ENCODE results near the gene RHOB.

RHOB gene

DNA sequence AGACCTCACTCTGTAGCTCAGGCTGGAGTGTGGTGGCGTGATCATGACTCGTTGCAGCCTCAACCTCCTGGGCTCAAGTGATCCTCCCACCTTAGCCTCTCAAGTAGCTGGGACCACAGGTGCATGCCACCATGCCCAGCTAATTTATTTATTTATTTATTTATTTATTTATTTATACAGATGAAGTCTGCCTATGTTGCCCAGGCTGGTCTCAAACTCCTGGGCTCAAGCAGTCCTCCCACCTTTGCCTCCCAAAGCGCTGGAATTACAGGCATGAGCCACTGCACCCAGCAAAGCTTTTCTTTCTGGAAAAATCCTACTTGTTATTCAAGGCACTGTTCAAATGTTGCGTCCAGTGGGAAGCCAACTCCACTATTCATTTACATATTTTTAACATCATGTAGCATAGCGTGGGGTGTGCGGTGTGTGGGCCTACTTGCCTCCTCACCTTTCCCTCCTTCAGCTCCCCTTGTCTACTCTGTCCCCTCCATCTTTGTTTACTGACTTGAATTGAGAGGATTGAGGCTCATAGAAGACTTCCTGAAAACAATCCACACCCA, 6.8 kb upstream of the RHOB start:
- TF ChIP-seq, protein P1, sequence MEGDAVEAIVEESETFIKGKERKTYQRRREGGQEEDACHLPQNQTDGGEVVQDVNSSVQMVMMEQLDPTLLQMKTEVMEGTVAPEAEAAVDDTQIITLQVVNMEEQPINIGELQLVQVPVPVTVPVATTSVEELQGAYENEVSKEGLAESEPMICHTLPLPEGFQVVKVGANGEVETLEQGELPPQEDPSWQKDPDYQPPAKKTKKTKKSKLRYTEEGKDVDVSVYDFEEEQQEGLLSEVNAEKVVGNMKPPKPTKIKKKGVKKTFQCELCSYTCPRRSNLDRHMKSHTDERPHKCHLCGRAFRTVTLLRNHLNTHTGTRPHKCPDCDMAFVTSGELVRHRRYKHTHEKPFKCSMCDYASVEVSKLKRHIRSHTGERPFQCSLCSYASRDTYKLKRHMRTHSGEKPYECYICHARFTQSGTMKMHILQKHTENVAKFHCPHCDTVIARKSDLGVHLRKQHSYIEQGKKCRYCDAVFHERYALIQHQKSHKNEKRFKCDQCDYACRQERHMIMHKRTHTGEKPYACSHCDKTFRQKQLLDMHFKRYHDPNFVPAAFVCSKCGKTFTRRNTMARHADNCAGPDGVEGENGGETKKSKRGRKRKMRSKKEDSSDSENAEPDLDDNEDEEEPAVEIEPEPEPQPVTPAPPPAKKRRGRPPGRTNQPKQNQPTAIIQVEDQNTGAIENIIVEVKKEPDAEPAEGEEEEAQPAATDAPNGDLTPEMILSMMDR (IDR thresholded peaks at IDR 0.05; ENCODE audit: low read depth, low read length, missing control alignments), result no peak
- Histone ChIP-seq H3K36me3 (replicated peaks) (no peaks in the 10 kb centered on the region), H3K27ac (no peak overlapping the region), H3K27me3 (replicated peaks) (no peaks in the 10 kb centered on the region), H3K4me3 (ENCODE audit: low read depth, low read length) (no peak overlapping the region)
- DNase-seq, result no peak
- in situ Hi-C loops (cut with HindIII; ENCODE audit: low pct_ligation_motif_present, low sequenced_read_pairs), result no loop called here

DNA sequence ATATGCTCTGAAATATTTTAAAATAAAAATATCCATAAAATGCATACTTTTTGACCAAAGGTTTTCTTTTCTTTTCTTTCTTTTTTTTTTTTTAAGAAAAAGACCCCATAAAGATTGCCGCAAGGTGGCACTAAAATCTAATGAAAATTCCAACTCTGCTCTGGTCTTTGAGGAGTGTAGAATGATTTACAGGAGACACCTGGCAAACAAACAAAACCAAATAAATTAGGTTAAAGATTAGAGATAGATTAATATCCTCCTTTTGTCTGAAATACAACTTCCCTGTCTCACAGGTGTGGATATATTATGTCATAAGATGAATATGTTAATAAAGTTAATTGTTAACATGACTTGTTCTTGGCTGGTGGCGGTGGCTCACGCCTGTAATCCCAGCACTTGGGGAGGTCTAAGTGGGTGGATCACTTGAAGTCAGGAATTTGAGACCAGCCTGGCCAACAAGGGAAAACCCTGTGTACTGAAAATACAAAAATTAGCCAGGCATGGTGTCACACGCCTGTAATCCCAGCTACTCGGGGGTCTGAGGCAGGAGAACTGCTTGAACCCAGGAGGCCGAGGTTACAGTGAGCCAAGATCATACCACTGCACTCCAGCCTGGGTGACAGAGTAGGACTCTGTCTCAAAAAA, 3.5 kb upstream of the RHOB start:
- no peaks in the 10 kb centered on the region for H3K27me3 ChIP-seq (replicated peaks)
- DNase-seq, result no peak

DNA sequence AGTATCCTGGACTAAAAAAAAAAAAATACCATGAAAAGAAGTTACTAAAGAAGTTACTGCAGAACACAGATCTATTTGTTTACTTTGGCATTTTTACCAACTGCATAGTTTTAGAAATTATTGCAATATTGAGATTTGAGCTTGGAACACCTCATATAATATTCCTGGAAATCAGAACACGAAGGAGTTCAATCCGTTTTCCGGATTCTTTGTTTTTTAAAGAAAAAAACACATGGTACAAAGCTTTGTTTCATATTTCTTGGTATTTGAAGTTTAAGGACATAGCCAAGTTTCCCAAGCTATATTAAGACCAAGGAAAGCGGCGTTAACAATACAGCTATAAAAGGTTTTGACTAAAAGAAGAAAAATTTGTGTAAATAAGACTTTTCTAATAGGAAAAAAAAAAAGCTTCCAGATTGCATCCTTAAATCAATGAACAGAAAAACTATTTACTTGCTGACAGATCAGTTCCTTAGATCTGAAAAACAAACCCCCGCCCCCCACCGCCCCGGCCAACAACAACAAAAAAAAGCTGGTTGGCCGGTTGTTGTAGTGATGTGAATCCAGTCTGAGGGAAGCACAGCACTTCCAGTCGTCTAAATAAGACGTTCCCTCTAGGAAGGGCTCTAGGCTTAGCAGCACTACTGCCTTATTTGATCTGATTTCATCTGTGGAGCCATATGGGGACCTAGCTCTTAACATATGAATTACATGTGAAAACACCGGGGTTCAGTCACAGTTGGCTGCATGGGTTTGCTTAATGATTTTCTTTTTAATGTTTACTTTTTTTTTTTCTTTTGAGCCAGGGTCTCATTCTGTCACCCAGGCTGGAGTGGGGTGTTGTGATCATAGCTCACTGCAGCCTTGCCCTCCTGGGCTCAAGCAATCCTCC, 2.5 kb upstream of the RHOB start:
- H3K27me3 ChIP-seq (replicated peaks), result no peaks in the 10 kb centered on the region
- in situ Hi-C loops (cut with HindIII; ENCODE audit: low pct_ligation_motif_present, low sequenced_read_pairs), result no loop called here
- H3K27ac ChIP-seq, result no peak overlapping the region
- H3K4me3 ChIP-seq (ENCODE audit: low read depth, low read length), result no peak overlapping the region
- peak; percentile 40 for DNase-seq
- peaks cover 18% of the 10 kb centered on the region for H3K36me3 ChIP-seq (replicated peaks)
- TF ChIP-seq, protein P1 (IDR thresholded peaks at IDR 0.05; ENCODE audit: low read depth, low read length, missing control alignments), result no peak

More for the DNA sequence above, 3.5 kb upstream of the RHOB start:
- H3K4me3 ChIP-seq (ENCODE audit: low read depth, low read length), result no peak overlapping the region
- TF ChIP-seq, protein P1 (IDR thresholded peaks at IDR 0.05; ENCODE audit: low read depth, low read length, missing control alignments), result peak; percentile 27
- in situ Hi-C loops (cut with HindIII; ENCODE audit: low pct_ligation_motif_present, low sequenced_read_pairs), result no loop called here
- peaks cover 13% of the 10 kb centered on the region for H3K36me3 ChIP-seq (replicated peaks)
- H3K27ac ChIP-seq, result no peak overlapping the region

DNA sequence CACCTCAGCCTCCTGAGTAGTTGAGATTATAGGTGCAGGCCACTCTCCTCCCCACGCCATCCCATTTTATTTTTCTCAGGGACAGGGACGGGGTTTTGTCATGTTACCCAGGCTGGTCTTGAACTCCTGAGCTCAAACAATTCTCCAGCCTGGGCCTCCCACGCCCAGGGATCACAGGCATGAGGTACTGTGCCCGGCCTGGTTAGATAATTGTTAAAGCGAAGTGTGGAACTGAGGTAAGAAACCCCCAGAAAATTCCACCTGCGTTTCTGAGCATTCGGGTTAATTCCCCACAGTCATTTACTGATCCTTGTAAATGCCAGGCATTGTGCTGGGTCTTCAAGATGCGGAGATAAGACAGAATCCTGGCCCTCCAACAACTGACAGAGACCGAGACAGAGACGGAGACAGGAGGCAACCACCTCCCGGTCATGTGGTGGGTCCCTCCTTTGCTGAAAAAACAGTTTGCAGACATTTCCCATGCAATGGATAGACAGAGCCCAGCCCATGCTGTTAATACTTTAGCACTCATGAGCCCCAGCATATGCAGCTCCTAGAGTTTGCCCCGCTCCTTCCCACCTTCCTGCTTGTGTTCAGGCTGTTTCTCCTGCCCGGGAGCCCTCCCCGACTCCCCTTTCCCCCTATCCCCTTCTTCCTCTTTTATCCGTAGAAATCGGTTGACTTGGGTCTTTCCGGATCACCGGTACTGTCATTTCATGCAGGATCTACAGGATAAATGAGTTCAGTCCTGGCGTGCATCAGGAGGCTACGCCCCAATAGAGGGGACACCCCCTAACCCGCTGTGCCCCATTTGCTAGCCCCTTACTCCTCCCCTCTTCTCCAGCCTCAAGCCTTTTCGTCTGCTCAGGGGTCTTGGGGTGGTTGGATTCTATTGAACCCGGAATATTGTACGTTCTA, 1.6 kb upstream of the RHOB start:
- TF ChIP-seq, protein P1 (IDR thresholded peaks at IDR 0.05; ENCODE audit: low read depth, low read length, missing control alignments), result no peak
- in situ Hi-C loops (cut with HindIII; ENCODE audit: low pct_ligation_motif_present, low sequenced_read_pairs), result no loop called here
- Histone ChIP-seq H3K36me3 (replicated peaks) (peaks cover 18% of the 10 kb centered on the region), H3K27me3 (replicated peaks) (no peaks in the 10 kb centered on the region), H3K4me3 (ENCODE audit: low read depth, low read length) (no peak overlapping the region), H3K27ac (no peak overlapping the region)
- DNase-seq, result no peak

DNA sequence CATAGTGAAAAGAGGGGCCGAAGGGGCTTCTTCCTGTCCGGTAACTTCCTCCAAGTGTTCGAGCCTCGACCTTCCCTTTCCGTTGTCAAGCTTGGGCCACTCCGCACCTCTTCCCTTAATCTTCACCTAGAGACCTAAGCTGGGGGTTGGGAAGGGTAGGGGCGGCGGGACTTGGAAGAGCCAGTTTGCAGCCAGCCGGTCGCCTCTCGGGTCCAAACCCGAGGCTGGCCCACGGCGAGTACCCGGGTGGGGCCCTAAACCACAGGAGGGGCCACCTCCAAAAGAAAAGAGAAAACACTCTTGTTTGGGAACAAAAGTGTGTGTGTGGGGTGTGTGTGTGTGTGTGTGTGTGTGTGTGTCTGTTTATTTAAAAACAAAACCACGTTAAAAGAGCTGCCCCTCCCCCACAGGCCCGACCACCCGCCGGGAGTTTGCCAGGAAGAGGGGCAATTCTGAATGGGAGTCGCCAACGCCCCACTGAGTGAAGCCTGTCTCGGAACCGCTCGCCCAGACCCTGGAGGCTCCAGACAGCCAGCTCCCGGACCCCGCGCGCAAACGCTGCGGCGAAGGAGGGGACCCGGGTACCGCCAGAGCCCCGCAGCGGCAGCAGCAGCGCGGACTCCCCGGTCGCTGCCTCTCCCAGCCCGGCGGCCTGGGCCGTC, 488 bp upstream of the RHOB start:
- H3K27ac ChIP-seq, result peak overlapping the region; percentile 94

More for the DNA sequence above, 488 bp upstream of the RHOB start:
- peak; percentile 24 for DNase-seq
- Histone ChIP-seq H3K36me3 (replicated peaks) (peaks cover 18% of the 10 kb centered on the region), H3K27me3 (replicated peaks) (no peaks in the 10 kb centered on the region), H3K4me3 (ENCODE audit: low read depth, low read length) (peak overlapping the region; percentile 98)
- TF ChIP-seq, protein P1 (IDR thresholded peaks at IDR 0.05; ENCODE audit: low read depth, low read length, missing control alignments), result no peak
- in situ Hi-C loops (cut with HindIII; ENCODE audit: low pct_ligation_motif_present, low sequenced_read_pairs), result no loop called here

Measured in brain microvascular endothelial cell (primary cell).